PFSK-1 (cell line): ENCODE data around the gene TRIM23.
A peak's percentile ranks its signal among the peaks of the same experiment; 100 is the strongest.

Experiments
- FOXP2 ChIP-seq: optimal IDR thresholded peaks from 2 replicates; pipeline ENCODE3; 2011; ENCODE audit warnings: borderline replicate concordance, control low read depth, inconsistent platforms; ENCODE audit not compliant: insufficient read depth; ENCODE audit errors: extremely low read length, extremely low read depth
- POLR2AphosphoS5 ChIP-seq: IDR thresholded peaks from 2 replicates; pipeline ENCODE4 v1.6.1; 2012; ENCODE audit warnings: low read depth, mild to moderate bottlenecking, control low read depth, low read length, moderate library complexity
- SIN3A ChIP-seq: IDR thresholded peaks from 2 replicates; pipeline ENCODE4 v1.6.1; 2012; ENCODE audit warnings: mild to moderate bottlenecking, low read length, moderate library complexity, borderline replicate concordance; ENCODE audit not compliant: insufficient read depth
- TAF1 ChIP-seq: IDR thresholded peaks from 2 replicates; pipeline ENCODE4 v1.6.1; 2012; ENCODE audit warnings: low read length, control low read depth, borderline replicate concordance; ENCODE audit not compliant: insufficient read depth
- TF ChIP-seq, protein P1 (sequence below), 2 experiments: IDR thresholded peaks; 2 replicates each; pipeline versions ENCODE4 v1.6.1 to v1.8.0; 2011 to 2012; ENCODE audit warnings: low read depth in 2 of 2, low read length in 2 of 2, control low read depth in 1 of 2, inconsistent platforms in 1 of 2, mild to moderate bottlenecking in 1 of 2, moderate library complexity in 1 of 2; ENCODE audit not compliant: insufficient read depth in 1 of 2

The TRIM23 gene

DNA sequence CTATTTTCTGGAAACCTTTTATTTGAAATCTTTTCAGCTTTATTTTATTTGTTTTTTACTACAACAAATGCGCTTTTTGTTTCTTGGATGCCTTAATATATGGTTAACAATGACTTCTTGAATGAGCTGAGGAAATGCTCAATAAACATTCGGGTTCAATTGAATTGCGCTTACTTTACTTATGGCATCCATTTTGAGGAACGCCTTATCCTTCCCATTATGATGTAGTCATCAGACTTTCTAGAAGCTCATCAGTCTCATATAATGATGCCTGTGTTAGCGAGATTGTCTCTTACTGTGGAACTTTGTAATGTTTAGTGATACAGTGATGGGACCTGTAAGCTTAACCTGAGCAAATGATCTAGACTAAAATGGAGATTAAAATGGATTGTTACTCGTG is 1.6 kb upstream of the TRIM23 start:
- no peak for TF ChIP-seq TAF1
- TF ChIP-seq FOXP2, result no peak
- TF ChIP-seq POLR2AphosphoS5, result no peak
- no peak for TF ChIP-seq SIN3A
- TF ChIP-seq, protein P1, sequence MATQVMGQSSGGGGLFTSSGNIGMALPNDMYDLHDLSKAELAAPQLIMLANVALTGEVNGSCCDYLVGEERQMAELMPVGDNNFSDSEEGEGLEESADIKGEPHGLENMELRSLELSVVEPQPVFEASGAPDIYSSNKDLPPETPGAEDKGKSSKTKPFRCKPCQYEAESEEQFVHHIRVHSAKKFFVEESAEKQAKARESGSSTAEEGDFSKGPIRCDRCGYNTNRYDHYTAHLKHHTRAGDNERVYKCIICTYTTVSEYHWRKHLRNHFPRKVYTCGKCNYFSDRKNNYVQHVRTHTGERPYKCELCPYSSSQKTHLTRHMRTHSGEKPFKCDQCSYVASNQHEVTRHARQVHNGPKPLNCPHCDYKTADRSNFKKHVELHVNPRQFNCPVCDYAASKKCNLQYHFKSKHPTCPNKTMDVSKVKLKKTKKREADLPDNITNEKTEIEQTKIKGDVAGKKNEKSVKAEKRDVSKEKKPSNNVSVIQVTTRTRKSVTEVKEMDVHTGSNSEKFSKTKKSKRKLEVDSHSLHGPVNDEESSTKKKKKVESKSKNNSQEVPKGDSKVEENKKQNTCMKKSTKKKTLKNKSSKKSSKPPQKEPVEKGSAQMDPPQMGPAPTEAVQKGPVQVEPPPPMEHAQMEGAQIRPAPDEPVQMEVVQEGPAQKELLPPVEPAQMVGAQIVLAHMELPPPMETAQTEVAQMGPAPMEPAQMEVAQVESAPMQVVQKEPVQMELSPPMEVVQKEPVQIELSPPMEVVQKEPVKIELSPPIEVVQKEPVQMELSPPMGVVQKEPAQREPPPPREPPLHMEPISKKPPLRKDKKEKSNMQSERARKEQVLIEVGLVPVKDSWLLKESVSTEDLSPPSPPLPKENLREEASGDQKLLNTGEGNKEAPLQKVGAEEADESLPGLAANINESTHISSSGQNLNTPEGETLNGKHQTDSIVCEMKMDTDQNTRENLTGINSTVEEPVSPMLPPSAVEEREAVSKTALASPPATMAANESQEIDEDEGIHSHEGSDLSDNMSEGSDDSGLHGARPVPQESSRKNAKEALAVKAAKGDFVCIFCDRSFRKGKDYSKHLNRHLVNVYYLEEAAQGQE (IDR thresholded peaks at IDR 0.05; ENCODE audit: insufficient read depth in 1 of 2, low read depth in 2 of 2, low read length in 2 of 2), result no peak

DNA sequence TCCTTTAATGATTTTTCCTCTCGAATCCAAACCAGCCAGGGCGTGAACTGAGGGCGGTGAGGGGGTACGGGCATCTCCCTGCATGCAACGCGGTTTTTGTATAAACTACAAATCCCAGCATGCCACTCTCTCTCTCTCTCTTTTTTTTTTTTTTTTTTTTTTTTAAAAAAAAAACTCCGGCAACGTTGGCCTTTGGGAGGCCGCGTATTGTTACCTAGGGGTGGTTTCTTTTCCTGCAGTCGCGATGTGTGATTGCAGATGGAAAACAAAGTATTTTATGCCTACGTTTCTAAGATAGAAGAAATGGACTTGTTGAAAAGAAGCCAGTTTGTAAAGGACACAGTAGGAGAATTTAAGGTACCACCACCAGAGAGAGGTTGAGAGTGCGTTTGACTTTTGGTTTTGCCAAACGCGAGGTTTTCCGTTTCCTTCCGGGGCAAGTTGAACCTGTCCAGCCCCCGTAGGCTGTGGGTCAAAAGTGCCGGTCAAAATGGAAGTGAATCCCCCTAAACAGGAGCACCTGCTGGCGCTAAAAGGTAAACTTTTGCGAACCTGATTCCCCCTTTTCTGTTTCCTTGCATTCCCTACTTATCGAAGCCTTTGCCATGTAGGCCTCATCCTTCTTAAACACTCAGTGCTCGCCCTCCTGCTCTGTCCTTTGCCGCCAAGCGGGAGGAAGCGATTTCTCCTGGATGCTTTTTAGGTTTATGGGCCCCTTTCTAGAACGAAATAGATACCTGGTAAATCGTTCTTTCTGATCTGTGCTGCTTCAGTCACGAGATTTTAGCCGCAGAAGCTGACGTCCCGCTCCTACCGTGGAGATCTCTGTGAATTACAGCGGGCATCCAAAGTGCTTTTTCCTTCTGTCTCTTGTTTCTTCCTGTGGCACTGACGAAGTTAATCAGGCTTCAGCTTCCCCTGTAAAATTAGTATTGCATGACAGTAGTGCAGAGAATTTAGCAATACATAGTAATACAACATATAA is 730 bp upstream of the TRIM23 start, which contains the start of the genes SHLD3 and TRAPPC13:
TSS of gene SHLD3 (plus strand) at position 457 of the 985 bp plus-strand sequence. CDS start 4,561 bp downstream, outside the sequence.
TSS of gene TRAPPC13 (plus strand) at position 457 of the 985 bp plus-strand sequence. CDS start at position 491, 34 bp downstream.
- peak; percentile 62 for TF ChIP-seq POLR2AphosphoS5
- TF ChIP-seq TAF1, result peak; percentile 59; the same call in 1 of the 2 replicates
- peak; percentile 81; the same call in 1 of the 2 replicates for TF ChIP-seq SIN3A
- TF ChIP-seq, protein P1 (IDR thresholded peaks at IDR 0.05; ENCODE audit: insufficient read depth in 1 of 2, low read depth in 2 of 2, low read length in 2 of 2), result no peak
- no peak for TF ChIP-seq FOXP2

DNA sequence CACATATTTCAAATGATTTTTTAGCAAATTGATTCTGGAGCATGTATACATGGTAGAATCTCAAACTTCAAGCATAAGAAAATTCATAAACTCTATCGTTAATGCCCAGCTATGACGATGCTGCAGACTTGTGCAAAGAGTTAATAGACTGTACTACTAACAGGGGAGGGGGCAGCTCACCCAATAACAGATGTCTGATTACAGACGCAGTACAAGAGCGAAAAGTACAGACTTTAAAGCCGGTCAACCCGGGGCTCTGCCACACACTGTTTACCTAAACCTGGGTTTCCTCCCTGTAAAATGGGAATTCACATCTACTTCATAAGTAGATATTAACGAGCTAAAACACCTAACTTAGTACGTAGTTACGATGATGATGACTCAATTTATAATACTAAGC is 651 bp downstream of the TRIM23 start:
- TF ChIP-seq TAF1, result no peak
- TF ChIP-seq SIN3A, result no peak
- no peak for TF ChIP-seq POLR2AphosphoS5
- no peak for TF ChIP-seq FOXP2
- TF ChIP-seq, protein P1 (IDR thresholded peaks at IDR 0.05; ENCODE audit: insufficient read depth in 1 of 2, low read depth in 2 of 2, low read length in 2 of 2), result no peak

DNA sequence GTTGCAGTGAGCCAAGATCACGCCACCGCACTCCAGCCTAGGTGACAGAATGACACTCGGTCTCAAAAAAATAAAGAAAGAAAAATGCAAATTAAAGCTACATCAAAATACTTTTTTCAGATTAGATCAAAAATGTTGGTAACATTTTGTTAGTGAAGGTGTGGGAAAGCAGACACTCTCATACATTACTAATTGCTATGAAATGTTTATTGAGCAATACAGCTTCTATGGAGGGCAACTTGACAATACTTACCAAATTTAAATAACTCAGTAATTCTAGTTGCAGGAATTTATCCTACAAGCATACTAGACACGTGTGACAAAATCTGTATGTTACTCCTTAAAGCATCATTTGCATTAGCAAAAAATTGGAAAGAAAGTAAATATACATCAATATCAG is 4.1 kb downstream of the TRIM23 start:
- TF ChIP-seq TAF1 (no peak), POLR2AphosphoS5 (no peak), FOXP2 (no peak), SIN3A (no peak)
- TF ChIP-seq, protein P1 (IDR thresholded peaks at IDR 0.05; ENCODE audit: insufficient read depth in 1 of 2, low read depth in 2 of 2, low read length in 2 of 2), result no peak
